Liver (tissue), 9 donors: ENCODE measurements around the gene FLYWCH2. TPM values are rescaled to one million over a fixed set of nuclear protein-coding genes. Genes with fewer than 3 reads are reported as not detected.

Experiments used
- DNase-seq: peaks from one replicate; pipeline ENCODE4 v3.0.0-alpha.2; 2017; ENCODE audit warnings: low spot score
- H3K27ac ChIP-seq, 2 donors: one replicate each; pipeline ENCODE4 v1.7.0; 2013; ENCODE audit warnings: inconsistent platforms in 2 of 2, low read length in 2 of 2, control low read depth in 1 of 2, low read depth in 1 of 2, mild to moderate bottlenecking in 1 of 2
- H3K27me3 ChIP-seq, 4 donors: one replicate each; pipeline versions ENCODE4 v1.6.1 to v1.7.0; 2013; ENCODE audit warnings: low read length in 3 of 4, inconsistent platforms in 1 of 4, mild to moderate bottlenecking in 1 of 4, moderate library complexity in 1 of 4; ENCODE audit not compliant: control insufficient read depth in 4 of 4, insufficient read depth in 4 of 4
- H3K36me3 ChIP-seq, 4 donors: one replicate each; pipeline versions ENCODE4 v1.6.1 to v1.7.0; 2013; ENCODE audit warnings: low read length in 3 of 4, mild to moderate bottlenecking in 3 of 4, low read depth in 1 of 4, moderate library complexity in 1 of 4; ENCODE audit not compliant: control insufficient read depth in 4 of 4, insufficient read depth in 3 of 4
- H3K4me1 ChIP-seq, 4 donors: one replicate each; pipeline versions ENCODE4 v1.6.1 to v1.7.0; 2013; ENCODE audit warnings: low read length in 3 of 4, mild to moderate bottlenecking in 3 of 4, moderate library complexity in 1 of 4; ENCODE audit not compliant: control insufficient read depth in 4 of 4, insufficient read depth in 4 of 4
- H3K4me3 ChIP-seq, 3 donors: one replicate each; pipeline versions ENCODE4 v1.6.1 to v1.7.0; 2013; ENCODE audit warnings: low read length in 3 of 3, control low read depth in 1 of 3, low read depth in 1 of 3, mild to moderate bottlenecking in 1 of 3
- H3K9ac ChIP-seq, 2 donors: one replicate each; pipeline ENCODE4 v1.7.0; 2013; ENCODE audit warnings: low read length in 2 of 2, mild to moderate bottlenecking in 2 of 2, moderate library complexity in 2 of 2, control low read depth in 1 of 2, low read depth in 1 of 2
- H3K9me3 ChIP-seq, 4 donors: one replicate each; pipeline versions ENCODE4 v1.6.1 to v1.7.0; 2013; ENCODE audit warnings: low read length in 3 of 4; ENCODE audit not compliant: control insufficient read depth in 4 of 4
- EGR1 ChIP-seq, 2 donors: IDR thresholded peaks; 2 replicates each; pipeline ENCODE4 v1.6.1; 2016 to 2018; ENCODE audit warnings: antibody characterized with exemption in 2 of 2, low read depth in 2 of 2
- FOXA1 ChIP-seq: IDR thresholded peaks from 2 replicates; pipeline ENCODE4 v1.6.1; 2016; ENCODE audit warnings: antibody characterized with exemption
- FOXA2 ChIP-seq: IDR thresholded peaks from 2 replicates; pipeline ENCODE4 v1.6.1; 2016; ENCODE audit warnings: antibody characterized with exemption
- GABPA ChIP-seq, 2 donors: IDR thresholded peaks in 1 of 2; conservative IDR thresholded peaks in 1 of 2; 2 replicates each; pipeline ENCODE4 v1.6.1; 2016; ENCODE audit warnings: antibody characterized with exemption in 2 of 2, mild to moderate bottlenecking in 1 of 2, moderate library complexity in 1 of 2
- HNF4A ChIP-seq, 2 donors: conservative IDR thresholded peaks; 2 replicates each; pipeline ENCODE4 v1.6.1; 2016; ENCODE audit warnings: antibody characterized with exemption in 2 of 2, mild to moderate bottlenecking in 2 of 2
- HNF4G ChIP-seq: IDR thresholded peaks from 2 replicates; pipeline ENCODE4 v1.6.1; 2016; ENCODE audit warnings: antibody characterized with exemption
- JUND ChIP-seq, 2 donors: IDR thresholded peaks; 2 replicates each; pipeline ENCODE4 v1.6.1; 2016; ENCODE audit warnings: antibody characterized with exemption in 2 of 2
- NR2F2 ChIP-seq: IDR thresholded peaks from 2 replicates; pipeline ENCODE4 v1.6.1; 2016; ENCODE audit warnings: antibody characterized with exemption
- RAD21 ChIP-seq, 2 donors: IDR thresholded peaks; 2 replicates each; pipeline ENCODE4 v1.6.1; 2016; ENCODE audit warnings: antibody characterized with exemption in 2 of 2, mild to moderate bottlenecking in 2 of 2
- RXRA ChIP-seq, 2 donors: IDR thresholded peaks; 2 replicates each; pipeline ENCODE4 v1.6.1; 2017 to 2018; ENCODE audit warnings: antibody characterized with exemption in 2 of 2, mild to moderate bottlenecking in 1 of 2
- SP1 ChIP-seq: IDR thresholded peaks from 2 replicates; pipeline ENCODE4 v1.6.1; 2018; ENCODE audit warnings: antibody characterized with exemption, mild to moderate bottlenecking
- TAF1 ChIP-seq: conservative IDR thresholded peaks from 2 replicates; pipeline ENCODE4 v1.6.1; 2016; ENCODE audit warnings: antibody characterized with exemption, mild to moderate bottlenecking
- YY1 ChIP-seq: IDR thresholded peaks from 2 replicates; pipeline ENCODE4 v1.6.1; 2016; ENCODE audit warnings: antibody characterized with exemption, mild to moderate bottlenecking
- WGBS: extraction: QIAGEN DNeasy Blood & Tissue Kit; methylation state at CpG from one replicate; pipeline ENCODE4 v1.1.7; 2013; 5-methylcytosine and 5-hydroxymethylcytosine counted together
- polyA plus RNA-seq, 2 donors: library from polyadenylated mRNA; stranded (reverse) in 1 of 2; unstranded in 1 of 2; fragments of 200-250 nt in 1 of 2; fragments of >200 nt in 1 of 2; fragmentation: Nextera tagmentation in 1 of 2; extraction: Ambion mirVana in 1 of 2; gene quantifications; one replicate each; pipeline versions ENCODE4 v1.2.1 to v1.2.3, GENCODE V29; 2013 to 2015
- total RNA-seq, 2 donors: library from RNA; depleted of rRNA; stranded (reverse); fragments of >200 nt; gene quantifications; one replicate each; pipeline ENCODE4 v1.2.3, GENCODE V29; 2014
- TF ChIP-seq, protein P1 (sequence below): fragments of 150-350 bp; IDR thresholded peaks from 2 replicates; pipeline ENCODE4 v1.5.1; 2017; ENCODE audit warnings: improper control_type of control experiment, low read depth, low read length; ENCODE audit not compliant: missing input control
- TF ChIP-seq, protein P2 (sequence below): IDR thresholded peaks from 2 replicates; pipeline ENCODE4 v1.6.1; 2016; ENCODE audit warnings: antibody characterized with exemption, mild to moderate bottlenecking
- TF ChIP-seq, protein P3 (sequence below): IDR thresholded peaks from 2 replicates; pipeline ENCODE4 v1.6.1; 2016; ENCODE audit warnings: antibody characterized with exemption
- TF ChIP-seq, protein P4 (sequence below): IDR thresholded peaks from 2 replicates; pipeline ENCODE4 v1.6.1; 2016; ENCODE audit warnings: antibody characterized with exemption
- donor health status: healthy.
- donor health status: healthy.
- donor health status: healthy.
- donor health status: healthy.
- donor health status: healthy.

Gene FLYWCH2
- total and polyA plus RNA-seq, 4 donors = 4.9 to 21.0 (median 8.6) TPM

DNA sequence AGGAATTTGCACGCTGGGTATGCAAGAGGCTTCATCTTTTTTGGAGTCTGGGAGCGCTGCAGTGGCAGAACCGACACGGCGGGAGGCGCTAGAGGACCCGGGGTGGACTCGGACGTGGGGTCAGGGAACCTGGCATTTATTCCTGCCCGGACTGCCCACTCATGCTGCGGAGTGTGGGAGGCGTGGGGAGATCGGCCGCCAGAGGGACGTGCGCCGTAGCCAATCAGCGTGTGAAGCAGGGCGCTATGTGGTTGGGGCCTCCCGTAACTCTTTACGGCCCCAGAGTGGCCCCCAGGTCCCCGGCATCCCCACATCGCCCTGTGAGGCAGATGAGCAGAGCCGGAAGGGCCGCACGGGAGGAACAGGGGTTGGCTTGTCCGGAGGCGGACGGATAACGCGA lies 11.2 kb downstream of the FLYWCH2 start:
- Histone ChIP-seq H3K9me3 (no peaks in the 10 kb centered on the region), H3K4me1 (no peaks in the 10 kb centered on the region), H3K4me3 (no peak overlapping the region), H3K27ac (no peak overlapping the region), H3K27me3 (no peaks in the 10 kb centered on the region), H3K36me3 (no peaks in the 10 kb centered on the region), H3K9ac (no peak overlapping the region)
- DNase-seq = no peak
- no peak for TF ChIP-seq FOXA2
- TF ChIP-seq, protein P1, sequence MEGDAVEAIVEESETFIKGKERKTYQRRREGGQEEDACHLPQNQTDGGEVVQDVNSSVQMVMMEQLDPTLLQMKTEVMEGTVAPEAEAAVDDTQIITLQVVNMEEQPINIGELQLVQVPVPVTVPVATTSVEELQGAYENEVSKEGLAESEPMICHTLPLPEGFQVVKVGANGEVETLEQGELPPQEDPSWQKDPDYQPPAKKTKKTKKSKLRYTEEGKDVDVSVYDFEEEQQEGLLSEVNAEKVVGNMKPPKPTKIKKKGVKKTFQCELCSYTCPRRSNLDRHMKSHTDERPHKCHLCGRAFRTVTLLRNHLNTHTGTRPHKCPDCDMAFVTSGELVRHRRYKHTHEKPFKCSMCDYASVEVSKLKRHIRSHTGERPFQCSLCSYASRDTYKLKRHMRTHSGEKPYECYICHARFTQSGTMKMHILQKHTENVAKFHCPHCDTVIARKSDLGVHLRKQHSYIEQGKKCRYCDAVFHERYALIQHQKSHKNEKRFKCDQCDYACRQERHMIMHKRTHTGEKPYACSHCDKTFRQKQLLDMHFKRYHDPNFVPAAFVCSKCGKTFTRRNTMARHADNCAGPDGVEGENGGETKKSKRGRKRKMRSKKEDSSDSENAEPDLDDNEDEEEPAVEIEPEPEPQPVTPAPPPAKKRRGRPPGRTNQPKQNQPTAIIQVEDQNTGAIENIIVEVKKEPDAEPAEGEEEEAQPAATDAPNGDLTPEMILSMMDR = no peak
- TF ChIP-seq HNF4A (conservative IDR thresholded peaks at IDR 0.05) = no peak
- no peak for TF ChIP-seq GABPA (IDR thresholded peaks at IDR 0.05 in 1 of 2, conservative IDR thresholded peaks at IDR 0.05 in 1 of 2)
- TF ChIP-seq FOXA1 = no peak
- TF ChIP-seq, protein P2, sequence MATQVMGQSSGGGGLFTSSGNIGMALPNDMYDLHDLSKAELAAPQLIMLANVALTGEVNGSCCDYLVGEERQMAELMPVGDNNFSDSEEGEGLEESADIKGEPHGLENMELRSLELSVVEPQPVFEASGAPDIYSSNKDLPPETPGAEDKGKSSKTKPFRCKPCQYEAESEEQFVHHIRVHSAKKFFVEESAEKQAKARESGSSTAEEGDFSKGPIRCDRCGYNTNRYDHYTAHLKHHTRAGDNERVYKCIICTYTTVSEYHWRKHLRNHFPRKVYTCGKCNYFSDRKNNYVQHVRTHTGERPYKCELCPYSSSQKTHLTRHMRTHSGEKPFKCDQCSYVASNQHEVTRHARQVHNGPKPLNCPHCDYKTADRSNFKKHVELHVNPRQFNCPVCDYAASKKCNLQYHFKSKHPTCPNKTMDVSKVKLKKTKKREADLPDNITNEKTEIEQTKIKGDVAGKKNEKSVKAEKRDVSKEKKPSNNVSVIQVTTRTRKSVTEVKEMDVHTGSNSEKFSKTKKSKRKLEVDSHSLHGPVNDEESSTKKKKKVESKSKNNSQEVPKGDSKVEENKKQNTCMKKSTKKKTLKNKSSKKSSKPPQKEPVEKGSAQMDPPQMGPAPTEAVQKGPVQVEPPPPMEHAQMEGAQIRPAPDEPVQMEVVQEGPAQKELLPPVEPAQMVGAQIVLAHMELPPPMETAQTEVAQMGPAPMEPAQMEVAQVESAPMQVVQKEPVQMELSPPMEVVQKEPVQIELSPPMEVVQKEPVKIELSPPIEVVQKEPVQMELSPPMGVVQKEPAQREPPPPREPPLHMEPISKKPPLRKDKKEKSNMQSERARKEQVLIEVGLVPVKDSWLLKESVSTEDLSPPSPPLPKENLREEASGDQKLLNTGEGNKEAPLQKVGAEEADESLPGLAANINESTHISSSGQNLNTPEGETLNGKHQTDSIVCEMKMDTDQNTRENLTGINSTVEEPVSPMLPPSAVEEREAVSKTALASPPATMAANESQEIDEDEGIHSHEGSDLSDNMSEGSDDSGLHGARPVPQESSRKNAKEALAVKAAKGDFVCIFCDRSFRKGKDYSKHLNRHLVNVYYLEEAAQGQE = no peak
- TF ChIP-seq, protein P3, sequence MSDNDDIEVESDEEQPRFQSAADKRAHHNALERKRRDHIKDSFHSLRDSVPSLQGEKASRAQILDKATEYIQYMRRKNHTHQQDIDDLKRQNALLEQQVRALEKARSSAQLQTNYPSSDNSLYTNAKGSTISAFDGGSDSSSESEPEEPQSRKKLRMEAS = no peak
- TF ChIP-seq YY1 = no peak
- no peak for TF ChIP-seq SP1
- no peak for TF ChIP-seq RAD21 (IDR thresholded peaks at IDR 0.05)
- no peak for TF ChIP-seq NR2F2
- TF ChIP-seq, protein P4, sequence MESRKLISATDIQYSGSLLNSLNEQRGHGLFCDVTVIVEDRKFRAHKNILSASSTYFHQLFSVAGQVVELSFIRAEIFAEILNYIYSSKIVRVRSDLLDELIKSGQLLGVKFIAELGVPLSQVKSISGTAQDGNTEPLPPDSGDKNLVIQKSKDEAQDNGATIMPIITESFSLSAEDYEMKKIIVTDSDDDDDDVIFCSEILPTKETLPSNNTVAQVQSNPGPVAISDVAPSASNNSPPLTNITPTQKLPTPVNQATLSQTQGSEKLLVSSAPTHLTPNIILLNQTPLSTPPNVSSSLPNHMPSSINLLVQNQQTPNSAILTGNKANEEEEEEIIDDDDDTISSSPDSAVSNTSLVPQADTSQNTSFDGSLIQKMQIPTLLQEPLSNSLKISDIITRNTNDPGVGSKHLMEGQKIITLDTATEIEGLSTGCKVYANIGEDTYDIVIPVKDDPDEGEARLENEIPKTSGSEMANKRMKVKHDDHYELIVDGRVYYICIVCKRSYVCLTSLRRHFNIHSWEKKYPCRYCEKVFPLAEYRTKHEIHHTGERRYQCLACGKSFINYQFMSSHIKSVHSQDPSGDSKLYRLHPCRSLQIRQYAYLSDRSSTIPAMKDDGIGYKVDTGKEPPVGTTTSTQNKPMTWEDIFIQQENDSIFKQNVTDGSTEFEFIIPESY = no peak
- TF ChIP-seq JUND (IDR thresholded peaks at IDR 0.05) = no peak
- TF ChIP-seq RXRA (IDR thresholded peaks at IDR 0.05) = no peak
- no peak for TF ChIP-seq TAF1
- no peak for TF ChIP-seq EGR1 (IDR thresholded peaks at IDR 0.05; ENCODE audit: low read depth in 2 of 2)
- no peak for TF ChIP-seq HNF4G
- WGBS = 93% methylated on average over 31 of the region's 31 CpGs

DNA sequence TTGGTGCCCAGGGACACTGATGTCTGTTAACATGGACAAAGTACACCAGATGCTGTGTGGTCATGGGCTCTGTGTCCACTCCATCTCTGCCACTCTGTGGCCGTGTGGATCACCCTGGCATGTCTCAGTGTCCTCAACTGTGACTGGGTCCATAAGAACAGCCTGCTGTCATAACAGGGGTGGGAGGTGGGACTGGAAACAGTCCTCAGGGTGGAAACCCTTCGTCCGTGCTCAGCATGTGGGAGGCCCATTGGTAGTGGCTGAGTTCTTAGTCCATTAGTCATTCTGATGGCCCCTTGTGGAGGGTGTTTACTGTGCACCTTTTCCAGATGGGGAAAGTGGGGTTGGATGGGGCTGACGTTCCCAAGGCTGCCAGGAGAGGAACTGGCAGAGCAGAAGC lies 12.8 kb downstream of the FLYWCH2 start:
- no peaks in the 10 kb centered on the region for H3K9me3 ChIP-seq
- no peaks in the 10 kb centered on the region for H3K27me3 ChIP-seq
- 92% methylated on average over 4 of the region's 4 CpGs for WGBS
- no peak for DNase-seq
- H3K27ac ChIP-seq = no peak overlapping the region
- H3K4me1 ChIP-seq = no peaks in the 10 kb centered on the region
- H3K4me3 ChIP-seq = no peak overlapping the region
- no peaks in the 10 kb centered on the region for H3K36me3 ChIP-seq
- no peak overlapping the region for H3K9ac ChIP-seq
- TF ChIP-seq NR2F2 (no peak), JUND (IDR thresholded peaks at IDR 0.05) (no peak), EGR1 (IDR thresholded peaks at IDR 0.05; ENCODE audit: low read depth in 2 of 2) (no peak)
